ENCODE results near the gene ATP2B2. TPM values are rescaled to one million over a fixed set of nuclear protein-coding genes. Genes with fewer than 3 reads are reported as not detected.

The ATP2B2 gene
- total and polyA plus RNA-seq, 5 experiments from 2014 or later, result not detected

DNA sequence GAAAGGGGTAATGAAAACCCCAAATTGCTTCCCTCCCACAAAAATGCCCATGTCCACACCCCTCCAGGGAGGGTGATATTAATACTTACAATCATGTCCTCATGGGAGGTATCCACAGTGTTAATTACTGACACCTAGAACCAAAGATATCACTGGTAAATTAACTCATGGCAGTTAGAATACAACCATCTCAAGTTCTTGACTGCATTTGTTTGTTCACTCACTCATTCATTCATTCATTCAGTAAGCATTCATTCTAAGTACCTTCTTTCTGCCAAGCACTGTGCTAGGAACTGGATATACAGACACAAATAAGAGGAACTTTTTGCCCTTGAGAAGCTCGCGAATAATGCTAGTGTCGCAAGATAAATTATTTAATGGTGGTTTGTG lies 187.4 kb downstream of the ATP2B2 start:
- no peak for ATAC-seq
- POLR2A ChIA-PET, result no interaction called here
- no peak for DNase-seq
- Mint-ChIP-seq H3K9me3 (no peaks in the 10 kb centered on the region), H3K4me3 (peak overlapping the region in 8 of 10 donors; percentile 12 to 61 (median 40)), H3K4me1 (peaks cover 8 to 40% (median 33%) of the 10 kb centered on the region in 4 donors), H3K36me3 (peaks cover 0 to 34% (median 0%) of the 10 kb centered on the region in 3 donors), H3K27ac (peak overlapping the region in 6 of 10 donors; percentile 24 to 91 (median 46)), H3K27me3 (no peaks in the 10 kb centered on the region)

GRCh38 chr3:10317311-10317960 lies 187.9 kb downstream of the ATP2B2 start:
- DNase-seq (no peak), ATAC-seq (no peak)
- H3K36me3 Mint-ChIP-seq, result peaks cover 0 to 36% (median 0%) of the 10 kb centered on the region in 3 donors
- peaks cover 8 to 40% (median 33%) of the 10 kb centered on the region in 4 donors for H3K4me1 Mint-ChIP-seq
- POLR2A ChIA-PET, result no interaction called here
- no peaks in the 10 kb centered on the region for H3K9me3 Mint-ChIP-seq
- peak overlapping the region in 3 of 10 donors; percentile 7 to 14 (median 12) for H3K4me3 Mint-ChIP-seq
- no peaks in the 10 kb centered on the region for H3K27me3 Mint-ChIP-seq
- H3K27ac Mint-ChIP-seq, result peak overlapping the region in 5 of 10 donors; percentile 5 to 51 (median 30)

GRCh38 chr3:10315771-10316344 lies 189.5 kb downstream of the ATP2B2 start:
- H3K4me1 Mint-ChIP-seq, result peaks cover 6 to 34% (median 25%) of the 10 kb centered on the region in 4 donors
- peaks cover 0 to 49% (median 0%) of the 10 kb centered on the region in 3 donors for H3K36me3 Mint-ChIP-seq
- DNase-seq (peak in 1 of 10 donors; percentile 23), ATAC-seq (no peak)
- no peaks in the 10 kb centered on the region for H3K9me3 Mint-ChIP-seq
- no peaks in the 10 kb centered on the region for H3K27me3 Mint-ChIP-seq
- no peak overlapping the region for H3K27ac Mint-ChIP-seq
- no peak overlapping the region for H3K4me3 Mint-ChIP-seq
- POLR2A ChIA-PET, result no interaction called here

DNA sequence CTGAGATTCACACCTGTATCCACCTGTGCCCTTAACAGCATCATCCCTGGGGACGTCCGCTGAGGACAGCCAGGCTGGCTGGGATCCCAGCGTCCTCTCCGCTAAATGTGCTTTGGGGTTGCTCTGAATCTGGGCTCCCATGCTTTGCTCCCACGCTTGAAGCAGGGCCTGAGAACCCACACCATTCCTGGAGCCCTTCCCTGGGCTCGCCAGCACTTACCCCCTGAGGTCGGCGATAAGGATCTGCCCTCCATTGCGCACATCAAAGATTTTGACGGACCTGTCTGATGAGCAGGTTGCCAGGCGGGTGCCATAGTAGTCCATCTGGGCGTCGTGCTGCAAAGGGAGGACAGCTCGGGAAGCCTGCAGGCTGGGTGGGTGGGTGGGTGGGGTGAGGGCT lies 190.3 kb downstream of the ATP2B2 start:
- POLR2A ChIA-PET, result no interaction called here
- Mint-ChIP-seq H3K4me1 (peaks cover 6 to 30% (median 21%) of the 10 kb centered on the region in 4 donors), H3K9me3 (no peaks in the 10 kb centered on the region), H3K4me3 (no peak overlapping the region), H3K27ac (no peak overlapping the region), H3K36me3 (peaks cover 0 to 57% (median 0%) of the 10 kb centered on the region in 3 donors), H3K27me3 (no peaks in the 10 kb centered on the region)
- no peak for DNase-seq
- no peak for ATAC-seq

DNA sequence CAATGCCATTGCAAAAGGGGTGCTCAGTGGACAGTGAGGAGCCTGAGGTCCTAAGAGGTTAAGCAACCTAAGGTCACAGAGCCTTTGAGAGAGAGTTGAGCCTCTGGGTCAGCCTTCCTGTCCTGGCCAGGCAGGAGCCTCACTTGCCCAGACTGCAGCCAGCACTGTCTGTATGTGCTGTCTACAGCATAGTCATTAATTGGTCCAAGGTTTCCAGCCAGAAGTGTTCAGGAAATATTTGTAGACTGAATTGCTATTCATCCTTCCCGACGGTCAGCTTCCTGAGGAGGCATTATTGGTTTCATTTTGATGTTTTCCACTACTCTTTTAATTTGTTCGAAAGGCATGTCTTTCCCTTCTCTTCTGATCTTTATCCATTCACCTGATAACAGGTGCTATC lies 192.5 kb downstream of the ATP2B2 start:
- ATAC-seq (no peak), DNase-seq (no peak)
- POLR2A ChIA-PET, result interaction anchor here (0.7 to 1.7 kb wide), 3 partner anchors 8 to 65 kb away, joined by 3 to 8 read pairs (median 4); partner anchors contain the start of genes SEC13 and TATDN2
- no peak overlapping the region for H3K4me3 Mint-ChIP-seq
- H3K4me1 Mint-ChIP-seq, result peaks cover 0 to 12% (median 3%) of the 10 kb centered on the region in 4 donors
- no peaks in the 10 kb centered on the region for H3K9me3 Mint-ChIP-seq
- H3K36me3 Mint-ChIP-seq, result peaks cover 0 to 74% (median 8%) of the 10 kb centered on the region in 3 donors
- H3K27me3 Mint-ChIP-seq, result no peaks in the 10 kb centered on the region
- peak overlapping the region in 5 of 10 donors; percentile 20 to 75 (median 73) for H3K27ac Mint-ChIP-seq

DNA sequence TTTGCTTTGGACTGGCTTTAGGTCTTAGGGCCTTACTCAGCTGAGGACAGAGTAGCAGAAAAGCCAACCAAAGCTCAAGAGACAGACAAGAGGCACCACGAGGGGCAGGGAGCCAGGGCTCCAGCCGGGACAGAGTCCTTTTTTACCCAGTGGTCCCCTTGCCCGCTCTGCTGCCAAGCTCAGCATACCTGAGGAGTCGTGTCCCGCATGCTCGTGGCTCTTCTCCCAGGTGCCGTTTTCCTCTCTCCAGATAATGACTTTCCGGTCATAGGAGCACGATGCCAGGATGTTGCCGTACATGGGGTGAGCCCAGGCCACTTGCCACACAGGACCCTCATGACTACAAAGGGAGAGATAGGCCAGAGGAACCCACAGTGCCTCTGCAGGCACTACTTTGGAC lies 193.0 kb downstream of the ATP2B2 start:
- H3K4me1 Mint-ChIP-seq, result peaks cover 0 to 8% (median 2%) of the 10 kb centered on the region in 4 donors

GRCh38 chr3:10311710-10312109 lies 193.7 kb downstream of the ATP2B2 start:
- POLR2A ChIA-PET, result interaction anchor here (0.7 to 1.7 kb wide), 3 partner anchors 9 to 64 kb away, joined by 3 to 8 read pairs (median 4); partner anchors contain the start of gene SEC13
- DNase-seq, result no peak
- H3K36me3 Mint-ChIP-seq, result peaks cover 0 to 78% (median 8%) of the 10 kb centered on the region in 3 donors
- peak overlapping the region in 3 of 10 donors; percentile 22 to 71 (median 49) for H3K27ac Mint-ChIP-seq
- H3K9me3 Mint-ChIP-seq, result no peaks in the 10 kb centered on the region
- no peak for ATAC-seq
- H3K4me1 Mint-ChIP-seq, result peaks cover 0 to 8% (median 2%) of the 10 kb centered on the region in 4 donors
- H3K4me3 Mint-ChIP-seq, result no peak overlapping the region
- no peaks in the 10 kb centered on the region for H3K27me3 Mint-ChIP-seq

More for the DNA sequence above, 193.0 kb downstream of the ATP2B2 start:
- POLR2A ChIA-PET, result interaction anchor here (0.7 to 1.7 kb wide), 3 partner anchors 8 to 65 kb away, joined by 3 to 8 read pairs (median 4); partner anchors contain the start of gene SEC13
- peaks cover 0 to 74% (median 8%) of the 10 kb centered on the region in 3 donors for H3K36me3 Mint-ChIP-seq
- no peaks in the 10 kb centered on the region for H3K9me3 Mint-ChIP-seq
- peak overlapping the region in 3 of 10 donors; percentile 20 to 48 (median 30) for H3K27ac Mint-ChIP-seq
- DNase-seq, result no peak
- no peaks in the 10 kb centered on the region for H3K27me3 Mint-ChIP-seq
- H3K4me3 Mint-ChIP-seq, result no peak overlapping the region
- no peak for ATAC-seq

DNA sequence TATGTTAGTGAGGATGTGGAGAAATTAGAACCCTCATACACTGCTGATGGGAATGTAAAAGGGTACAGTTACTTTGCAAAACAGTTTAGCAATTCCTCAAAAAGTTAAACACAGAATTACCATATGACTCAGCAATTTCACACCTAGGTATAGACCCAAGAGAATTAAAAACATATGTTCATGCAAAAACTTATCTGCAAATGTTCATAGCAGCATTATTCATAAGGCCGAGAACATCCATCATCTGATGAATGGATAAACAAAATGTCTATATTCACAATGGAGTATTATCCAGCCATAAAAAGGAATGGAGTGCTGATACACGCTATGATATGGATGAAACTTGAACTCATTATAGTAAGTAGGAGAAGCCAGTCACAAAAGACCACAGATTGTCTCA lies 194.8 kb downstream of the ATP2B2 start:
- H3K9me3 Mint-ChIP-seq, result no peaks in the 10 kb centered on the region
- DNase-seq (no peak), ATAC-seq (no peak)
- POLR2A ChIA-PET, result no interaction called here
- peaks cover 0 to 88% (median 8%) of the 10 kb centered on the region in 3 donors for H3K36me3 Mint-ChIP-seq
- H3K4me3 Mint-ChIP-seq, result no peak overlapping the region
- peak overlapping the region in 2 of 10 donors; percentile 43 to 51 for H3K27ac Mint-ChIP-seq
- H3K4me1 Mint-ChIP-seq, result peaks cover 0 to 8% (median 2%) of the 10 kb centered on the region in 4 donors
- H3K27me3 Mint-ChIP-seq, result no peaks in the 10 kb centered on the region

- H3K27me3 Mint-ChIP-seq, result no peaks in the 10 kb centered on the region
- peak overlapping the region in 4 of 10 donors; percentile 16 to 79 (median 62) for H3K27ac Mint-ChIP-seq
- POLR2A ChIA-PET, result no interaction called here
- peaks cover 0 to 5% (median 2%) of the 10 kb centered on the region in 4 donors for H3K4me1 Mint-ChIP-seq
- DNase-seq, result no peak
- H3K9me3 Mint-ChIP-seq, result no peaks in the 10 kb centered on the region
- no peak for ATAC-seq
- H3K4me3 Mint-ChIP-seq, result peak overlapping the region in 1 of 10 donors; percentile 24
- H3K36me3 Mint-ChIP-seq, result peaks cover 0 to 91% (median 8%) of the 10 kb centered on the region in 3 donors
Observed at GRCh38 chr3:10309736-10310135, 195.7 kb downstream of the ATP2B2 start.

DNA sequence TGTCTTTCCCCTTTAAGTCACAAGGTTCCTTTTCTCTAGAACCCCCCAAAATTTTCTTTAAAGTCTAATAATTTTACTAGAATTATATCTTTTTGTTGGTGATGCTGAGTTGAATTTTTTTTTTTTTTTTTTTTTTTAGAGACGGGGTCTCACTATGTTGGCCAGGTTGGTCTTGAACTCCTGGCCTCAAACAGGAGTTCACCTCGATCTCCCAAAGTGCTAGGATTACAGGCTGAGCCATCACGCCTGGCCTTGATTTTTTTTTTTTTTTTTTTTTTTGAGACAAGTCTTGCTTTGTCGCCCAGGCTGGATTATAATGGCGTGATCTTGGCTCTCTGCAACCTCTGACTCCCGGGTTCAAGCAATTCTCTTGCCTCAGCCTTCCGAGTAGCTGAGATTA lies 196.7 kb downstream of the ATP2B2 start:
- DNase-seq (no peak), ATAC-seq (no peak)
- no peaks in the 10 kb centered on the region for H3K27me3 Mint-ChIP-seq
- H3K9me3 Mint-ChIP-seq, result no peaks in the 10 kb centered on the region
- H3K4me1 Mint-ChIP-seq, result peaks cover 0 to 3% (median under 1%) of the 10 kb centered on the region in 4 donors
- H3K4me3 Mint-ChIP-seq, result no peak overlapping the region
- POLR2A ChIA-PET, result no interaction called here
- no peak overlapping the region for H3K27ac Mint-ChIP-seq
- H3K36me3 Mint-ChIP-seq, result peaks cover 0 to 93% (median 11%) of the 10 kb centered on the region in 3 donors

GRCh38 chr3:10306156-10306555 lies 199.2 kb downstream of the ATP2B2 start:
- H3K27me3 Mint-ChIP-seq, result no peaks in the 10 kb centered on the region
- no peak overlapping the region for H3K4me3 Mint-ChIP-seq
- no peak for DNase-seq
- H3K27ac Mint-ChIP-seq, result peak overlapping the region in 8 of 10 donors; percentile 2 to 66 (median 30)
- ATAC-seq, result no peak
- POLR2A ChIA-PET, result no interaction called here
- peaks cover 0 to 98% (median 14%) of the 10 kb centered on the region in 3 donors for H3K36me3 Mint-ChIP-seq
- H3K9me3 Mint-ChIP-seq, result no peaks in the 10 kb centered on the region
- peaks cover 0 to 2% (median 0%) of the 10 kb centered on the region in 4 donors for H3K4me1 Mint-ChIP-seq

DNA sequence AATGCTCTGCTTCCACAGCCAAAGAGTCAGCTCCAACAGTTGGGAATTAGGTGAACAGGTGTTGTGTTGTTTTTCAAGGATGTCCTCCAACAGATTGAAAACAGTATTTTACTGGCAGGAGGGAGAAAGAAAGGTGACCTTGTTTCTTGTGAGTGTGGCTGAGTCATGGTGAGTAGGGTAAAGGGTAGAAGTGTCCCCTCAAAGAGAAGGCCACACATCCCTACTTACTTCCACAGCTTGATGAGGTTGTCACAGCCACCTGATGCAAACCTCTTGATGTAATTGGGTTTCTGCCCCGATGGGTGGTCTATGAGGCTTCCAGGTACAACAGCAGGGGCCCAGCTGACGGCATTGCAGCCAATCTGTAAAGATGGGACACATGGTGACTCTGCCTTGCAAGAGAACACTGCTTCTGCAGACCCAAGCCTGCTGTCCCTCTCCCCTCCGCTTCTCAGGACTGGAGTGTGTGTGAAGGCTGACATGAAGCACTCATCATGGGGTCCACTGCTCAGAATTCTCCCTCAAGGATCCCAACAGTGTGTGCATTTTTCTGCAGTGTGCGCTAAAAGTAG lies 200.0 kb downstream of the ATP2B2 start:
- Mint-ChIP-seq H3K4me3 (no peak overlapping the region), H3K27ac (no peak overlapping the region), H3K27me3 (no peaks in the 10 kb centered on the region), H3K36me3 (peaks cover 0 to 98% (median 20%) of the 10 kb centered on the region in 3 donors), H3K9me3 (no peaks in the 10 kb centered on the region), H3K4me1 (peaks cover 0 to 2% (median 0%) of the 10 kb centered on the region in 4 donors)
- DNase-seq, result no peak
- POLR2A ChIA-PET, result no interaction called here
- ATAC-seq, result no peak

All from naive thymus-derived CD8-positive, alpha-beta T cell (primary cell).